ENCODE results near the gene PLEKHG1. TPM values are rescaled to one million over a fixed set of nuclear protein-coding genes. Genes with fewer than 3 reads are reported as not detected.

Gene PLEKHG1
- total and polyA plus RNA-seq, 8 donors, result 1.3 to 6.4 (median 2.6) TPM

- no peaks in the 10 kb centered on the region for H3K36me3 ChIP-seq
- no peaks in the 10 kb centered on the region for H3K27me3 ChIP-seq
- no peak for DNase-seq
- ATAC-seq, result no peak
- TF ChIP-seq CTCF (IDR thresholded peaks at IDR 0.05), result no peak
- no peak overlapping the region for H3K27ac ChIP-seq
- WGBS, 2 donors, result 93 to 100% methylated on average over 3 of the region's 3 CpGs
- no peak for FAIRE-seq
- H3K9me3 ChIP-seq, result no peaks in the 10 kb centered on the region
- intact Hi-C loops (cut with DNase I), result no loop called here
- no peaks in the 10 kb centered on the region for H3K4me1 ChIP-seq
- H3K4me3 ChIP-seq, result no peak overlapping the region
Measured at GRCh38 chr6:150619275-150619674, 19.6 kb downstream of the PLEKHG1 start.

- H3K4me3 ChIP-seq, result no peak overlapping the region
- no peaks in the 10 kb centered on the region for H3K9me3 ChIP-seq
- no peaks in the 10 kb centered on the region for H3K27me3 ChIP-seq
- no peaks in the 10 kb centered on the region for H3K4me1 ChIP-seq
- TF ChIP-seq CTCF (IDR thresholded peaks at IDR 0.05), result no peak
- H3K27ac ChIP-seq, result no peak overlapping the region
- no peak for FAIRE-seq
- 36 to 67% methylated on average over 3 of the region's 3 CpGs for WGBS, 2 donors
- DNase-seq, result no peak
- no peak for ATAC-seq
- intact Hi-C loops (cut with DNase I), result no loop called here
- no peaks in the 10 kb centered on the region for H3K36me3 ChIP-seq
Measured at GRCh38 chr6:150620244-150620643, 20.6 kb downstream of the PLEKHG1 start.

- Histone ChIP-seq H3K4me1 (no peaks in the 10 kb centered on the region), H3K9me3 (no peaks in the 10 kb centered on the region), H3K27me3 (no peaks in the 10 kb centered on the region), H3K36me3 (no peaks in the 10 kb centered on the region), H3K4me3 (no peak overlapping the region), H3K27ac (no peak overlapping the region)
- TF ChIP-seq CTCF (IDR thresholded peaks at IDR 0.05), result no peak
- intact Hi-C loops (cut with DNase I), result no loop called here
- no peak for DNase-seq
- ATAC-seq, result no peak
- WGBS, 2 donors, result 74 to 85% methylated on average over 2 of the region's 2 CpGs
- no peak for FAIRE-seq
Measured at GRCh38 chr6:150620763-150621162, 21.1 kb downstream of the PLEKHG1 start.

GRCh38 chr6:150622476-150622875 lies 22.8 kb downstream of the PLEKHG1 start:
- FAIRE-seq, result no peak
- Histone ChIP-seq H3K4me1 (peaks cover 0 to 5% (median 0%) of the 10 kb centered on the region in 3 donors), H3K27me3 (no peaks in the 10 kb centered on the region), H3K36me3 (no peaks in the 10 kb centered on the region), H3K4me3 (no peak overlapping the region), H3K27ac (no peak overlapping the region), H3K9me3 (no peaks in the 10 kb centered on the region)
- TF ChIP-seq CTCF (IDR thresholded peaks at IDR 0.05), result no peak
- ATAC-seq, result no peak
- intact Hi-C loops (cut with DNase I), result no loop called here
- no peak for DNase-seq
- WGBS, 2 donors, result 72 to 77% methylated on average over 4 of the region's 4 CpGs

- Histone ChIP-seq H3K4me1 (peaks cover 0 to 9% (median 0%) of the 10 kb centered on the region in 3 donors), H3K27ac (no peak overlapping the region), H3K27me3 (no peaks in the 10 kb centered on the region), H3K9me3 (no peaks in the 10 kb centered on the region), H3K4me3 (no peak overlapping the region), H3K36me3 (no peaks in the 10 kb centered on the region)
- intact Hi-C loops (cut with DNase I), result no loop called here
- ATAC-seq (peak in 2 of 4 donors; percentile 53 to 60), FAIRE-seq (no peak), DNase-seq (no peak)
- TF ChIP-seq CTCF (IDR thresholded peaks at IDR 0.05), result no peak
- 81 to 82% methylated on average over 18 of the region's 18 CpGs for WGBS, 2 donors
Measured at GRCh38 chr6:150622941-150623874, 23.5 kb downstream of the PLEKHG1 start.
